Tibial nerve (tissue), 4 donors: ENCODE results near the gene ICE1. TPM values are rescaled to one million over a fixed set of nuclear protein-coding genes. Genes with fewer than 3 reads are reported as not detected.

Experiments
- DNase-seq, 2 donors: peaks; one replicate each; pipeline ENCODE4 v3.0.0-alpha.2; 2019; ENCODE audit warnings: low spot score in 2 of 2
- H3K27ac ChIP-seq, 4 donors: fragments of 200-600 bp; sonication (generic) in 3 of 4; one replicate each; pipeline ENCODE4 v1.5.1; 2017 to 2019; ENCODE audit warnings: mild to moderate bottlenecking in 1 of 4
- H3K27me3 ChIP-seq, 2 donors: fragments of 200-600 bp; sonication (generic) in 1 of 2; one replicate each; pipeline versions ENCODE4 v1.5.1 to v1.6.0; 2017 to 2019
- H3K36me3 ChIP-seq, 3 donors: fragments of 200-600 bp; sonication (generic); one replicate each; pipeline ENCODE4 v1.5.1; 2018 to 2019
- H3K4me1 ChIP-seq, 4 donors: fragments of 200-600 bp; sonication (generic) in 3 of 4; one replicate each; pipeline ENCODE4 v1.5.1; 2017 to 2019
- H3K4me3 ChIP-seq, 4 donors: fragments of 200-600 bp; sonication (generic) in 3 of 4; one replicate each; pipeline ENCODE4 v1.5.1; 2017 to 2019; ENCODE audit warnings: mild to moderate bottlenecking in 1 of 4, moderate library complexity in 1 of 4
- H3K9me3 ChIP-seq, 4 donors: fragments of 200-600 bp; sonication (generic) in 3 of 4; one replicate each; pipeline ENCODE4 v1.5.1; 2017 to 2019
- EP300 ChIP-seq, 2 donors: sonication (generic); formaldehyde crosslinking; IDR thresholded peaks; one replicate each; pipeline ENCODE4 v1.6.1; 2017; ENCODE audit warnings: antibody characterized with exemption in 2 of 2, mild to moderate bottlenecking in 1 of 2
- POLR2A ChIP-seq, 2 donors: fragments of 450-650 bp; IDR thresholded peaks; one replicate each; pipeline ENCODE4 v1.6.1; 2017; ENCODE audit warnings: antibody characterized with exemption in 2 of 2, mild to moderate bottlenecking in 2 of 2, moderate library complexity in 2 of 2
- WGBS, 2 donors: methylation state at CpG; one replicate each; pipeline ENCODE4 v1.1.5; 2018; 5-methylcytosine and 5-hydroxymethylcytosine counted together
- total RNA-seq, 4 donors: library from RNA; depleted of rRNA; stranded (reverse); fragments of >200 nt; gene quantifications; one replicate each; pipeline ENCODE4 v1.1.0, GENCODE V29; 2016
- TF ChIP-seq, protein P1 (sequence below), 5 experiments: fragments of 200-600 bp in 3 of 5; fragments of 450-650 bp in 2 of 5; sonication (generic) in 3 of 5; IDR thresholded peaks; one replicate each; pipeline ENCODE4 v1.5.1; 2016 to 2019; ENCODE audit warnings: antibody characterized with exemption in 5 of 5, mild to moderate bottlenecking in 3 of 5, moderate library complexity in 2 of 5

Gene ICE1
- total RNA-seq, 4 donors from 2014 or later: 30.9 to 37.5 (median 33.7) TPM

DNA sequence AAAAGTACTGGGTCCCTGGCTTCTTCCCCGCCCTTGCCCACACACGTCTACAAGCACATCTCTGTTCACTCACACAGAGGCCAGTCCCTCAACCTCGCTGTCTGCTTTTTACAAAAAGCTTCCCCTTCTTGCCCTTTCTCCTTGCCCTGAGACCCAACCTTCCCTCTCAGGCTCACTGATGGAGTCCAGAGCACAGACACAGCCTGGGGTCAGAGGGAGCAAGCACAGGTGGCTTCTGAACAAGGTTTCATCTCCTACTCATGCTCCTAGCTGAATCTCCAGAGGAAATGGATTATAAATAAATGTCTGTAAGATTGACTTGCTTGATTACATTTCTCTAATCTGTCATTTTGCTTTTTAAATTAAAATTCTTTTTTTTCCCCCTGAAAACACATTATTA lies 101.8 kb downstream of the ICE1 start:
- Histone ChIP-seq H3K36me3 (no peaks in the 10 kb centered on the region), H3K27me3 (no peaks in the 10 kb centered on the region), H3K9me3 (peaks cover 0 to 5% (median 0%) of the 10 kb centered on the region in 4 donors), H3K27ac (no peak overlapping the region), H3K4me1 (no peaks in the 10 kb centered on the region), H3K4me3 (no peak overlapping the region)
- TF ChIP-seq POLR2A (IDR thresholded peaks at IDR 0.05): no peak
- TF ChIP-seq EP300 (IDR thresholded peaks at IDR 0.05): no peak
- TF ChIP-seq, protein P1, sequence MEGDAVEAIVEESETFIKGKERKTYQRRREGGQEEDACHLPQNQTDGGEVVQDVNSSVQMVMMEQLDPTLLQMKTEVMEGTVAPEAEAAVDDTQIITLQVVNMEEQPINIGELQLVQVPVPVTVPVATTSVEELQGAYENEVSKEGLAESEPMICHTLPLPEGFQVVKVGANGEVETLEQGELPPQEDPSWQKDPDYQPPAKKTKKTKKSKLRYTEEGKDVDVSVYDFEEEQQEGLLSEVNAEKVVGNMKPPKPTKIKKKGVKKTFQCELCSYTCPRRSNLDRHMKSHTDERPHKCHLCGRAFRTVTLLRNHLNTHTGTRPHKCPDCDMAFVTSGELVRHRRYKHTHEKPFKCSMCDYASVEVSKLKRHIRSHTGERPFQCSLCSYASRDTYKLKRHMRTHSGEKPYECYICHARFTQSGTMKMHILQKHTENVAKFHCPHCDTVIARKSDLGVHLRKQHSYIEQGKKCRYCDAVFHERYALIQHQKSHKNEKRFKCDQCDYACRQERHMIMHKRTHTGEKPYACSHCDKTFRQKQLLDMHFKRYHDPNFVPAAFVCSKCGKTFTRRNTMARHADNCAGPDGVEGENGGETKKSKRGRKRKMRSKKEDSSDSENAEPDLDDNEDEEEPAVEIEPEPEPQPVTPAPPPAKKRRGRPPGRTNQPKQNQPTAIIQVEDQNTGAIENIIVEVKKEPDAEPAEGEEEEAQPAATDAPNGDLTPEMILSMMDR (IDR thresholded peaks at IDR 0.05): no peak
- WGBS, 2 donors: 56 to 74% methylated on average over 3 of the region's 3 CpGs
- DNase-seq: no peak

DNA sequence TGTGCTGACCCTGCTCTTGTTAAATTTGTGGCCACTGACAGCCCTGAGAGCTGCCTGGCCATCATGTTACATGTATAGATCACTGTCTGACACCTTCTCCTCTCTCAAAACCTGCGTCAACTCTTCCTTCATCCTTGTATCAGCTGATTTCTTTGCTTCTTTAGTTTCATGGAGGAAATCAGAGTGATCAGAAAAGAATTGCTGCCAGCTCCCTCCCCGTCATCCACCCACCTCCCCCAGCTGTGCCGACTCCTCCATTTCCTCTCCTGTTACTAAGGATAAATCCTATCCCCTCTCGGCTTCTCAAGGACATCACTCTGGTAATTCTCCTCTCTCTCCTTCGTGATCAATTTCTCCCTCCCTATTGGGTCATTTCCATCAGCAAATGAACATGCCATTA lies 108.9 kb downstream of the ICE1 start:
- TF ChIP-seq POLR2A (IDR thresholded peaks at IDR 0.05) (no peak), EP300 (IDR thresholded peaks at IDR 0.05) (no peak)
- TF ChIP-seq, protein P1 (IDR thresholded peaks at IDR 0.05): no peak
- Histone ChIP-seq H3K4me3 (no peak overlapping the region), H3K27me3 (no peaks in the 10 kb centered on the region), H3K27ac (no peak overlapping the region), H3K9me3 (peaks cover 0 to 5% (median 0%) of the 10 kb centered on the region in 4 donors), H3K4me1 (no peaks in the 10 kb centered on the region), H3K36me3 (no peaks in the 10 kb centered on the region)
- no peak for DNase-seq
- 41 to 60% methylated on average over 5 of the region's 5 CpGs for WGBS, 2 donors

DNA sequence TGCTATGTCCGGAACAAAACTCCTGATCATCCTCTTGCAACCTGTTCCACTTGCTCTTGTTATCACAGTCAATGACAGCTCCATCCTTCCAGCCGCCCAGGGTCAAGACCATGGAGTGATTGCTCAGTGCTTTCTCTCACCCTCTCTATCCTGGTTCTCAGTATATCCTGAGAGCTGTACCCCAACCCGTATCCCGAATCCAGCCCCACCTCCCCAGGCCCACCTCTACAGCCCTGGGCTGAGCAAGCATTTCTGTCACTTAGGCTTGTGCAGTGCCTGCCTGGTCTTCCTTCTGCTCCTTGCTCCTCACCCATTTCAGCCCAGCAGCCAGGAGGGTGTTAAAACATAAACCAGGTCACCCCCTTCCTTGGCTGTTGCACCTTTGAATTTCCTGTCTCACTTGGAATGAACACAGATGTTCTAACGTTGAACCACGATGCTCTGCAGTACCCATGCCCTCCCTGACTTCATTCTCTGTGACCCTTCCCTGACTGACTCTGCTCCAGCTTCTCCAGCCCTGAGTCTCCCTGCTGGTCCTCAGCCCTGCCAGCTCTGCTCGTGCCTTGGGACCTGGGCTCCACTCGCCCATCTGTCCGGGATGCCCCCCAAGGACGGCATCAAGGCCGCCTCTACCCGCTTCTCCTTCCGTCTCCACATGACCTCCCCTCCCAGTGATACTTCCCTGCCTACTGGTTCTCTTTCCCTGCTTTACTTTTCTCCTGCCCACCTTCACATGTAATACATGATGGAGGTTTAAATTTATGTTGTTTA lies 110.0 kb downstream of the ICE1 start:
- DNase-seq: no peak
- TF ChIP-seq, protein P1 (IDR thresholded peaks at IDR 0.05): no peak
- TF ChIP-seq POLR2A (IDR thresholded peaks at IDR 0.05): no peak
- TF ChIP-seq EP300 (IDR thresholded peaks at IDR 0.05): no peak
- 83 to 88% methylated on average over 13 of the region's 13 CpGs for WGBS, 2 donors
- Histone ChIP-seq H3K27me3 (no peaks in the 10 kb centered on the region), H3K27ac (no peak overlapping the region), H3K4me3 (no peak overlapping the region), H3K4me1 (no peaks in the 10 kb centered on the region), H3K9me3 (peaks cover 0 to 5% (median 0%) of the 10 kb centered on the region in 4 donors), H3K36me3 (no peaks in the 10 kb centered on the region)

DNA sequence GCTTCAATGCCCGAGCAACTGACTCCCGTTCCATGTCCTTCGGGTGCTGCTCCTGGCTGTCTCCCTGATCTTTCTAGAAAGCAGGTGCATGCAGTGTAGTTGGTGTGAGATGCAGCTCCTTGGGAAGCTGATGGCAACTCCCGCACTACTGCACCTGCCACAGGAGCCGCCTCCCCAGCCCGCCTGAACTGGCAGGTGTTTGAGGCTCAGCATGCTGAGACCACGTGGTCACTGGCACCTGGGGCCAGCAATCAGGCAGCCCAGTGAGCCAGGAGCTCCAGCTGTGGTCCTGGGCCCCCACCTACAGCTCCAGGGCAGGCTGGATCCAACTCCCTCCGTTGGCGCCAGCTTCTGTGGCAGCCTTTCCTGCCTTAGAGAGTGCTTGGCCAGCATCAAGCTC lies 111.5 kb downstream of the ICE1 start:
- no peak overlapping the region for H3K27ac ChIP-seq
- WGBS, 2 donors: 81 to 86% methylated on average over 5 to 9 of the region's 9 CpGs

DNA sequence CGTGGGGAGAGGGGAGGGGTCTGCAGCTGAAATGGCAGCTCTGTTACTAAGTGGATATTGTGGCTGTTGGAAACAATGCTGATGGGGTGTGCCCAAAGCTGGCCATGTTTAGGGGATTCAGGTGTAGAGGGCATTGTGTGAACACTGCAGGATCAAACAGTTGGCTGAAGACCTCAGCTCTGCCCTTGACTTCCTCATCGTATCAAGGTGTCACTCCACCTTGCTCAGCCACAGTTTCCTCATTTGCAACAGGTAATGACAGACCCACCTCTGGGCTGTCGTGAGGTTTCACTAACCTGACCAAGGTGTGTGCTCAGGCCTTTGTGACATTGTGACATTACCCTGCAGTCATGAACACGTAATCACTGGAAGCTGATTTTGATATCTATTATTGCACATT lies 111.9 kb downstream of the ICE1 start:
- H3K4me1 ChIP-seq: no peaks in the 10 kb centered on the region
- H3K36me3 ChIP-seq: no peaks in the 10 kb centered on the region
- no peak overlapping the region for H3K4me3 ChIP-seq
- no peaks in the 10 kb centered on the region for H3K9me3 ChIP-seq
- no peak overlapping the region for H3K27ac ChIP-seq
- WGBS, 2 donors: 92 to 95% methylated on average over 4 of the region's 4 CpGs
- TF ChIP-seq POLR2A (IDR thresholded peaks at IDR 0.05) (no peak), EP300 (IDR thresholded peaks at IDR 0.05) (no peak)
- TF ChIP-seq, protein P1 (IDR thresholded peaks at IDR 0.05): no peak
- H3K27me3 ChIP-seq: no peaks in the 10 kb centered on the region
- no peak for DNase-seq

More for the DNA sequence above, 111.5 kb downstream of the ICE1 start:
- TF ChIP-seq, protein P1 (IDR thresholded peaks at IDR 0.05): no peak
- TF ChIP-seq POLR2A (IDR thresholded peaks at IDR 0.05) (no peak), EP300 (IDR thresholded peaks at IDR 0.05) (no peak)
- Histone ChIP-seq H3K4me3 (no peak overlapping the region), H3K27me3 (no peaks in the 10 kb centered on the region), H3K9me3 (peaks cover 0 to 3% (median 0%) of the 10 kb centered on the region in 4 donors), H3K4me1 (no peaks in the 10 kb centered on the region), H3K36me3 (no peaks in the 10 kb centered on the region)
- DNase-seq: no peak
